ENCODE results near the gene EMC10.

The EMC10 gene

GRCh38 chr19:50476224-50476906 is at the start of gene EMC10, which contains the start of gene GARIN5A:
TSS of gene EMC10 (plus strand) at chr19:50476507. CDS start at chr19:50476545, 38 bp downstream.
TSS of gene GARIN5A (minus strand) at chr19:50476848. CDS start at chr19:50476388, 460 bp downstream.
- POLR2A ChIA-PET = no interaction called here
- CTCF ChIA-PET = interaction anchor here (1.2 kb wide), 1 partner anchor 119 kb away, joined by 3 read pairs; no protein-coding TSS in a partner anchor
- peak; percentile 100 for DNase-seq (ENCODE audit: extremely low spot score)
- no peak for TF ChIP-seq CTCF (IDR thresholded peaks at IDR 0.05; ENCODE audit: control extremely low read depth, extremely low read depth, low read depth, missing control alignments)

- DNase-seq (ENCODE audit: extremely low spot score) = no peak
- ChIA-PET CTCF (interaction anchor here (0.6 to 4.0 kb wide), 7 partner anchors 9 to 70 kb away, joined by 3 to 14 read pairs (median 5); partner anchors contain the start of gene SPIB), POLR2A (interaction anchor here (0.6 to 1.0 kb wide), 3 partner anchors 9 to 601 kb away, joined by 3 to 6 read pairs (median 6); partner anchors contain the start of gene SPIB)
- no peak for TF ChIP-seq CTCF (IDR thresholded peaks at IDR 0.05; ENCODE audit: control extremely low read depth, extremely low read depth, low read depth, missing control alignments)
Measured at GRCh38 chr19:50427318-50427925, 48.9 kb upstream of the EMC10 start.

- peak; percentile 46 for DNase-seq (ENCODE audit: extremely low spot score)
- TF ChIP-seq CTCF (IDR thresholded peaks at IDR 0.05; ENCODE audit: control extremely low read depth, extremely low read depth, low read depth, missing control alignments) = peak; percentile 3
- CTCF ChIA-PET = interaction anchor here (0.6 to 4.0 kb wide), 5 partner anchors 10 to 71 kb away, joined by 3 to 14 read pairs (median 4); partner anchors contain the start of gene SPIB
- POLR2A ChIA-PET = interaction anchor here (0.7 to 1.0 kb wide), 3 partner anchors 9 to 99 kb away, joined by 3 to 6 read pairs (median 3); partner anchors contain the start of genes KCNC3 and SPIB
Measured at GRCh38 chr19:50427997-50428425, 48.3 kb upstream of the EMC10 start.

GRCh38 chr19:50428772-50429463 is 47.4 kb upstream of the EMC10 start:
- no peak for DNase-seq (ENCODE audit: extremely low spot score)
- POLR2A ChIA-PET = interaction anchor here (0.7 to 1.4 kb wide), 3 partner anchors 11 to 100 kb away, joined by 3 to 5 read pairs (median 4); partner anchors contain the start of genes KCNC3 and SPIB
- CTCF ChIA-PET = interaction anchor here (2.1 to 4.0 kb wide), 2 partner anchors 11 to 32 kb away, joined by 7 to 14 read pairs; partner anchors contain the start of gene SPIB
- TF ChIP-seq CTCF (IDR thresholded peaks at IDR 0.05; ENCODE audit: control extremely low read depth, extremely low read depth, low read depth, missing control alignments) = no peak

- TF ChIP-seq CTCF (IDR thresholded peaks at IDR 0.05; ENCODE audit: control extremely low read depth, extremely low read depth, low read depth, missing control alignments) = no peak
- no peak for DNase-seq (ENCODE audit: extremely low spot score)
- POLR2A ChIA-PET = interaction anchor here (0.7 to 0.9 kb wide), 2 partner anchors 13 to 42 kb away, joined by 4 to 15 read pairs; no protein-coding TSS in a partner anchor
- CTCF ChIA-PET = interaction anchor here (1.1 to 1.9 kb wide), 5 partner anchors 16 to 73 kb away, joined by 3 to 9 read pairs (median 6); no protein-coding TSS in a partner anchor
Measured at GRCh38 chr19:50430888-50431342, 45.4 kb upstream of the EMC10 start.
